Lung microvascular endothelial cell (primary cell): ENCODE results near the gene SNRNP200. TPM values are rescaled to one million over a fixed set of nuclear protein-coding genes. Genes with fewer than 3 reads are reported as not detected.
"Not testable (repeated sequence)": the region's sequence is repeated elsewhere in the genome, so short reads cannot be mapped to it uniquely, and the experiment has no call there.

Source experiments
- DNase-seq, 2 donors: peaks; one replicate each; pipeline versions ENCODE4 v3.0.0 to v3.0.0-alpha.2; 2010; ENCODE audit warnings: low read depth in 2 of 2
- total RNA-seq: library from RNA; depleted of rRNA; stranded (reverse); fragments of >200 nt; gene quantifications from 2 replicates; pipeline ENCODE4 v1.2.1, GENCODE V29; 2014

The SNRNP200 gene
- total RNA-seq, 1 donor from 2014 or later = 40.5 TPM

GRCh38 chr2:96274355-96275056 is 30.8 kb downstream of the SNRNP200 start:
- DNase-seq = peak in 1 of 2 donors; percentile 35

GRCh38 chr2:96273763-96274162 is 31.6 kb downstream of the SNRNP200 start:
- DNase-seq = no peak

GRCh38 chr2:96271995-96272394 is 33.4 kb downstream of the SNRNP200 start:
- DNase-seq = peak in 1 of 2 donors; percentile 18

GRCh38 chr2:96267159-96267971 is 38.0 kb downstream of the SNRNP200 start:
- DNase-seq = peak; percentile 60 to 70

GRCh38 chr2:96265840-96266679 is 39.3 kb downstream of the SNRNP200 start, which contains the start of the genes CIAO1 and TMEM127:
CIAO1 (plus strand) TSS chr2:96266225; CDS start chr2:96266351, 126 bp downstream.
TMEM127 (minus strand) TSS chr2:96265997; CDS start chr2:96265381, 616 bp downstream.
- peak; percentile 99 for DNase-seq

GRCh38 chr2:96265349-96265839 is 40.0 kb downstream of the SNRNP200 start:
- peak; percentile 45 to 53 for DNase-seq

GRCh38 chr2:96264656-96265348 is 40.5 kb downstream of the SNRNP200 start:
- DNase-seq = peak; percentile 68 to 78

- DNase-seq = no peak
These were observed 41.3 kb downstream of the SNRNP200 start for GRCh38 chr2:96264086-96264485.

- DNase-seq = no peak
These were observed 43.0 kb downstream of the SNRNP200 start for GRCh38 chr2:96262306-96262705.

GRCh38 chr2:96261328-96262003 is 43.9 kb downstream of the SNRNP200 start:
- no peak for DNase-seq

GRCh38 chr2:96260387-96261260 is 44.7 kb downstream of the SNRNP200 start:
- DNase-seq = peak; percentile 91 to 95

- peak; percentile 31 to 39 for DNase-seq
These were observed 45.8 kb downstream of the SNRNP200 start for GRCh38 chr2:96259497-96259921.

GRCh38 chr2:96258166-96259022 is 47.0 kb downstream of the SNRNP200 start:
- no peak for DNase-seq

GRCh38 chr2:96257744-96258143 is 47.6 kb downstream of the SNRNP200 start:
- DNase-seq = not testable (repeated sequence)

GRCh38 chr2:96256611-96257113 is 48.7 kb downstream of the SNRNP200 start:
- no peak for DNase-seq

GRCh38 chr2:96254571-96254970 is 50.8 kb downstream of the SNRNP200 start:
- peak; percentile 49 to 79 for DNase-seq

- DNase-seq = no peak
These were observed 52.3 kb downstream of the SNRNP200 start for GRCh38 chr2:96253006-96253405.

- DNase-seq = no peak
These were observed 52.8 kb downstream of the SNRNP200 start for GRCh38 chr2:96252526-96252925.
